Naive thymus-derived CD8-positive, alpha-beta T cell (primary cell): ENCODE data around the gene CRB2. TPM values are rescaled to one million over a fixed set of nuclear protein-coding genes. Genes with fewer than 3 reads are reported as not detected.

Experiments
- ATAC-seq, 2 donors: fragments of 150-1000 bp; cut with Tn5 transposase in 1 of 2; sonication (Bioruptor Pico), chemical (Tn5 transposase) in 1 of 2; 1 replicate in 1 of 2; 2 replicates in 1 of 2; pipeline ENCODE4 v1.10.0; 2021; ENCODE audit warnings: mild to moderate bottlenecking in 2 of 2, moderate library complexity in 2 of 2
- POLR2A ChIA-PET: fragments of 350-600 bp; sonication (Branson Sonifier 250); formaldehyde crosslinking; loops from one replicate; lab custom pipeline; 2021; ENCODE audit warnings: antibody characterized with exemption; lab: Charles Lee
- DNase-seq, 10 donors: peaks; one replicate each; pipeline versions ENCODE4 v3.0.0 to v3.0.0-alpha.2; 2020 to 2022
- H3K27ac Mint-ChIP-seq, 10 donors: one replicate each; pipeline ENCODE4 v1.8.0; 2020 to 2022; ENCODE audit warnings: mild to moderate bottlenecking in 10 of 10, mixed read lengths in 10 of 10, moderate library complexity in 4 of 10, inconsistent platforms in 1 of 10
- H3K27me3 Mint-ChIP-seq, 5 donors: one replicate each; pipeline ENCODE4 v1.8.0; 2021 to 2022; ENCODE audit warnings: mixed read lengths in 5 of 5
- H3K36me3 Mint-ChIP-seq, 3 donors: one replicate each; pipeline ENCODE4 v1.8.0; 2020 to 2022; ENCODE audit warnings: mixed read lengths in 3 of 3, mild to moderate bottlenecking in 2 of 3, inconsistent platforms in 1 of 3
- H3K4me1 Mint-ChIP-seq, 4 donors: one replicate each; pipeline ENCODE4 v1.8.0; 2021 to 2022; ENCODE audit warnings: mixed read lengths in 4 of 4
- H3K4me3 Mint-ChIP-seq, 10 donors: one replicate each; pipeline ENCODE4 v1.8.0; 2020 to 2022; ENCODE audit warnings: mild to moderate bottlenecking in 10 of 10, mixed read lengths in 10 of 10, moderate library complexity in 6 of 10, inconsistent platforms in 1 of 10
- H3K9me3 Mint-ChIP-seq, 9 donors: one replicate each; pipeline ENCODE4 v1.8.0; 2020 to 2022; ENCODE audit warnings: mixed read lengths in 9 of 9, mild to moderate bottlenecking in 3 of 9, inconsistent platforms in 1 of 9, moderate library complexity in 1 of 9
- polyA plus RNA-seq, 3 donors: library from polyadenylated mRNA; unstranded; fragments of 300-500 nt; fragmentation: Illumina TruSeq; gene quantifications; one replicate each; pipeline ENCODE4 v1.2.3, GENCODE V29; 2021
- total RNA-seq, 8 experiments: library from RNA in 2 of 8; stranded (reverse) in 2 of 8; gene quantifications; one replicate each; pipeline ENCODE4 v1.2.3 and lab custom pipeline; 2021 to 2026

Gene CRB2
- under 1 TPM; 0.18 to 0.25 TPM for total RNA-seq
- under 1 TPM in 1 of 3 donors, not detected in 2; 0.08 TPM for polyA plus RNA-seq
- total RNA-seq (lab: John Stamatoyannopoulos, UW) = 0 to 0.09 (median 0) reads per million in 6 experiments

DNA sequence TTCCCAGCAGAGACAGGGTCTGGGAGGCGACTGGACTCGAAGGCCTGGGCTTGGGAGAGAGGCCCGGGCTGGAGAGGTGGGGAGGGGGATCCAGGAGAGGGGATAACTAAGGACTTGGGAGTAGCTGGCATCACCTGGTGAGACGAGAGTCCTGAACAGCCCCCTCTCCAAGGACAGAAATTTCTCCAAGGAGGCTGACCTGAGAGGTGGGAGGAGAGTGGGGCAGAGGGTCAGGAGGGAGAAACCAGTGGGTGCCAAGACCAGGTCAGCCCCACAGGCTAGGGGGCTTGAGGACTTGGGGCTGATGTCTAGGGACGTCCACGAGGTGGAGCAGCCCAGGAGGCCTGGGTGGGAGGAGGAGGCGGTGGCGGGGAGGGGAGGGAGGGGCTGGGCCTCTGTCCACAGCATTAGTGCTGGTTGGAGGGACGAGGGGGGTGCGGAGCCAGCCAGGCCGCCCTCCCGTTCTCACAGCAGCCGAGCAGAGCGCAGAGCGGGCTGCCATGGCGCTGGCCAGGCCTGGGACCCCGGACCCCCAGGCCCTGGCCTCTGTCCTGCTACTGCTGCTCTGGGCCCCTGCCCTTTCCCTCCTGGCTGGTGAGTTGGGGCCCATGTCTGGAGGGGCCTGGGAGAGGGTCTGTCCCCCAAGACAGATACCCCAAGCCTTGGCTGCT, at the start of gene CRB2:
Gene CRB2 (plus strand): TSS at position 437 of the 671 bp plus-strand sequence. CDS start 64 bp downstream, at position 501.
- Mint-ChIP-seq H3K4me1 (peaks cover 8 to 33% (median 18%) of the 10 kb centered on the region in 4 donors), H3K9me3 (no peaks in the 10 kb centered on the region), H3K4me3 (no peak within 1 kb of the TSS), H3K27me3 (peaks cover 3 to 13% (median 5%) of the 10 kb centered on the region in 5 donors), H3K27ac (peak within 1 kb of the TSS in 5 of 10 donors; percentile 12 to 91 (median 49)), H3K36me3 (no peaks in the 10 kb centered on the region)
- ATAC-seq = no peak
- POLR2A ChIA-PET = no interaction called here
- no peak for DNase-seq

DNA sequence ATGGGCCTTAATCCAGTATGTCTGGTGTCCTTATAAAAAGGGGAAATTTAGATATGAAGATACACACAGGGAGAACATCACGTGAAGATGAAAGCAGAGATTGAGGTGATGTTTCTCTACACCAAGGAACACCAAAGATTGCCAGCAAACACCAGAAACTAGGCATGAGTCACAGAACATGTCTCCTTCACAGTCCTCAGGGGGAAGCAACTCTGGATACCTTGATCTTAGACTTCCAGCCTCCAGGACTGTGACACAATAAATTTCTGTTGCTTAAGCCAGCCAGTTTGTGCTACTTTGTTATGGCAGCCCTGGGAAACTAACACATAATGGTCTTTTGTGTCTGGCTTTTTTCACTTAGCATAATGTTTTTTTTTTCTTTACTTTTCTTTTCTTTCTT, 46.4 kb upstream of the CRB2 start:
- H3K27ac Mint-ChIP-seq = no peak overlapping the region
- DNase-seq (no peak), ATAC-seq (no peak)
- POLR2A ChIA-PET = no interaction called here
- H3K36me3 Mint-ChIP-seq = no peaks in the 10 kb centered on the region
- H3K27me3 Mint-ChIP-seq = no peaks in the 10 kb centered on the region
- no peak overlapping the region for H3K4me3 Mint-ChIP-seq
- H3K4me1 Mint-ChIP-seq = peaks cover 9 to 22% (median 17%) of the 10 kb centered on the region in 4 donors
- no peaks in the 10 kb centered on the region for H3K9me3 Mint-ChIP-seq

DNA sequence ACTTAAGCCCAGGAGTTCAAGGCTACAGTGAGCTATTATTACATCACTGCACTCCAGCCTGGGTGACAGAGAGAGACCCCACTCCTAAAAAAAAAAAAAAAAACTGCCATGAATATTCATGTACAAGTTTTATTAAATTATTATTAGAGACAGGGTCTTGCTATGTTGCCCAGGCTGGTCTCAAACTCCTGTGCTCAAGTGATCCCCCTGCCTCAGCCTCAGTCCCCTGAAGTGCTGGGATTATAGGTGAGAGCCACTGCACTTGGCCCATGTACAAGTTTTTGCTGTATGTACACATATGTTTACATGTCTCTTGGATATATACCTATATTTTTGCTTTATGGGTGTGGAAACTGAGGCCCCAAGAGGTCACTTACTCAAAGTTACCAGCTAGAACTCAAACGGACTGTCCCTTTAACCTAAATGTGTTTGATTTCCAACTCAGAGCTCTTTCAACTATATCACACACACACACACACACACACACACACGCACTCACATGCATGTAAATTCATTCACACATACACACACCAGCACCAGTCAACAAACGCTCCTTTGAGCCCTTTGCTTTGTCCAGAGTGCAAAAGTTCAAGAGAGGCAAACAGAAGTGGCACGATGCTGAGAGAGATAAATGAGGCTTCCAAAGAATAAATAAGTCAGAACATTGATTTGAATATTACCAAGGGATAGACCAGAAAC, 45.3 kb upstream of the CRB2 start:
- Mint-ChIP-seq H3K27ac (peak overlapping the region in 1 of 10 donors; percentile 19), H3K4me1 (peaks cover 3 to 11% (median 7%) of the 10 kb centered on the region in 4 donors), H3K4me3 (no peak overlapping the region), H3K9me3 (no peaks in the 10 kb centered on the region), H3K27me3 (no peaks in the 10 kb centered on the region), H3K36me3 (no peaks in the 10 kb centered on the region)
- no peak for DNase-seq
- POLR2A ChIA-PET = interaction anchor here (0.8 kb wide), 1 partner anchor 13 kb away, joined by 3 read pairs; no protein-coding TSS in a partner anchor
- ATAC-seq = no peak

DNA sequence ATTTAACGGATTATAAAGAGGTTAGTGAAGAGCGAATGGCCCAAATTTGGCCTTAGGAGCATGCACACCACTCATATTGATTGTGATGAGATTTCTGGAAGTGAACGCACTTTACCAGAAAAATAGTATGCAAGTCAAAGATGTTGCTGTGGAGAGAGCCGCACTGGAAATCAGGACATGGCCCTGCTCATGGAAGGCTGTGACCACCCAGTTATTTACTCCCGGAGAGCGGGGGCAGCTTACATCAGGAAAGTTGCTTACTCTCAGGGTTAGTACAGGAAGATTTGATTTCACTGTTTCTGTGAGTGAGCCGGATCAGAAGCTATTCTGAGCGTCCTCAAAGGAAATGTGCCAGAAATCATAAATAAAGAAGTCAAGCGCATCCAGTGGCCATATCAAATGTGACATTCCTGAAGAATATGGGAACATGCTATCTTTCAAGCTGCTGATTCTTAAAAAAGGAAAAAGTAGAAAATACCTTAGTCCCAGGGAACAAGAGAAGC, 44.7 kb upstream of the CRB2 start:
- H3K27ac Mint-ChIP-seq = peak overlapping the region in 1 of 10 donors; percentile 19
- POLR2A ChIA-PET = no interaction called here

DNA sequence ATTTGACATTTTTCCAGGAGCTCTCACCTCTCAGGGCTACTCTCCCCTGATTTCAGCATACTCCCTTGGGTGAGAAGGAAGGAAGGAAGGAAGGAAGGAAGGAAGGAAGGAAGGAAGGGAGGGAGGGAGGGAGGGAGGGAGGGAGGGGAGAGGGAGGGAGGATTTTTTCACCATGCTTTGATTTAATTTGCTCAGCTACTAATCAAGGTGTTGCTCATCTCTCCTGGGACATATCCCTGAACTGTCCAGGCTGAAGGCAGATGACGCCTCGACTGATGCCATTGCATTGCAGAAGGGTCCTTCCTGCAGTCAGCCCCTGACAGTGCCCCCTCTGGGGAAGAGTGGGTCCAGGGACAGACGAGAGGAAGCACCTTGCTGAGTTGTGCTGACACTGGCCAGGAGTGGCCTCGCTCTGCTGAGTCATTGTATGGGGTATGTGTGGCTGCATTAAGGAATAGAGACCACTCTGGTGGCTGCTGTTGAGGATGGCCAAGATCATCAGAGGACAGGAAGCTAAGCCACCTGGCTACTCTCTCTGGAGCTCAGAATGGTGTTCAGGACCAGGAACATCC, 43.6 kb upstream of the CRB2 start:
- POLR2A ChIA-PET = no interaction called here
- peaks cover 3 to 15% (median 5%) of the 10 kb centered on the region in 4 donors for H3K4me1 Mint-ChIP-seq
- no peaks in the 10 kb centered on the region for H3K36me3 Mint-ChIP-seq
- H3K27ac Mint-ChIP-seq = no peak overlapping the region
- H3K4me3 Mint-ChIP-seq = no peak overlapping the region
- H3K27me3 Mint-ChIP-seq = peaks cover 0 to 2% (median 0%) of the 10 kb centered on the region in 5 donors
- no peak for DNase-seq
- ATAC-seq = no peak
- no peaks in the 10 kb centered on the region for H3K9me3 Mint-ChIP-seq

More for the DNA sequence above, 44.7 kb upstream of the CRB2 start:
- Mint-ChIP-seq H3K27me3 (no peaks in the 10 kb centered on the region), H3K4me3 (no peak overlapping the region), H3K4me1 (peaks cover 3 to 13% (median 5%) of the 10 kb centered on the region in 4 donors), H3K9me3 (no peaks in the 10 kb centered on the region), H3K36me3 (no peaks in the 10 kb centered on the region)
- DNase-seq (no peak), ATAC-seq (no peak)

DNA sequence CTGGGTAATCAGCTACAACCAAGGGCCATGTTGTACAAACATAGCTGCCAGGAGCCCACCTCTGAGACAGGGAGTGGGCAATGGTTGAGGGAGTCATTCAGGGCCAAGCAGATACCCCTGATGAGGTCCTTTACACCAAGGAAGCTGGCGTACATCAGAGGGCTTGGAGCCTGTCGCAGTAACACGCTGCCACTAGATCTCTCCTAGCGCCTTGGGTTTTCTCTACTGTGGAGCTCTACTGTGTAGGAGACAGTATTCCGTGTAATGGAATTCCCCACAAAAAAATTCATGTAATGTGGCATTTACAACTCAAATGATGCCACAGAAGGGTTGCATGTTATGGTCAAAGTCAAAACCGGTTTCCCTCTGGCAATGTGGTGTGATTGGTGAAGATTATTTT, 41.4 kb upstream of the CRB2 start:
- no peaks in the 10 kb centered on the region for H3K36me3 Mint-ChIP-seq

DNA sequence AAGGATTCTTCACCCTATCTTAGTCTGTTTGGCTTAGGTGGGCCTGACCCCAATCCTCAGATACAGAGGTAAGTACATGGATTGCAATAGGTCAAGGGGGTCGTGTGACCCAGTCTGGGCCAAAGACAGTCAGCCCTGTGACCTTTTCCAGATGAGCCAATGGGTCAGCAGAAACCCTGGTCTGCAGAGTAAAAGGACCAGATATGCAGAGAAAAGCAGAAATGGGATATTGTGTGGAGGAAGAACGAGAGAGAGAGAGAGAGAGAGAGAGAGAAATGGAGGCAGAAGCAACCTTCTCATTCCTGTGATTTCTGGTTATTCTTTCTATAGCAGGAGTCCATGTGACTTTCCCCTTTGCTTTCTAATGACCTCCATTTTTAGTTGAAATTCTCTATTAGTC, 40.4 kb upstream of the CRB2 start:
- Mint-ChIP-seq H3K4me1 (peaks cover 5 to 26% (median 6%) of the 10 kb centered on the region in 4 donors), H3K9me3 (no peaks in the 10 kb centered on the region), H3K4me3 (no peak overlapping the region), H3K36me3 (no peaks in the 10 kb centered on the region), H3K27me3 (peaks cover 0 to 2% (median 0%) of the 10 kb centered on the region in 5 donors), H3K27ac (no peak overlapping the region)
- DNase-seq (no peak), ATAC-seq (no peak)
- POLR2A ChIA-PET = no interaction called here

More for the DNA sequence above, 41.4 kb upstream of the CRB2 start:
- H3K27me3 Mint-ChIP-seq = peaks cover 0 to 2% (median 0%) of the 10 kb centered on the region in 5 donors
- H3K4me1 Mint-ChIP-seq = peaks cover 3 to 21% (median 5%) of the 10 kb centered on the region in 4 donors
- no peak overlapping the region for H3K4me3 Mint-ChIP-seq
- H3K9me3 Mint-ChIP-seq = no peaks in the 10 kb centered on the region
- POLR2A ChIA-PET = interaction anchor here (0.8 kb wide), 1 partner anchor 8 kb away, joined by 3 read pairs; no protein-coding TSS in a partner anchor
- peak overlapping the region in 1 of 10 donors; percentile 7 for H3K27ac Mint-ChIP-seq
- DNase-seq (no peak), ATAC-seq (no peak)

DNA sequence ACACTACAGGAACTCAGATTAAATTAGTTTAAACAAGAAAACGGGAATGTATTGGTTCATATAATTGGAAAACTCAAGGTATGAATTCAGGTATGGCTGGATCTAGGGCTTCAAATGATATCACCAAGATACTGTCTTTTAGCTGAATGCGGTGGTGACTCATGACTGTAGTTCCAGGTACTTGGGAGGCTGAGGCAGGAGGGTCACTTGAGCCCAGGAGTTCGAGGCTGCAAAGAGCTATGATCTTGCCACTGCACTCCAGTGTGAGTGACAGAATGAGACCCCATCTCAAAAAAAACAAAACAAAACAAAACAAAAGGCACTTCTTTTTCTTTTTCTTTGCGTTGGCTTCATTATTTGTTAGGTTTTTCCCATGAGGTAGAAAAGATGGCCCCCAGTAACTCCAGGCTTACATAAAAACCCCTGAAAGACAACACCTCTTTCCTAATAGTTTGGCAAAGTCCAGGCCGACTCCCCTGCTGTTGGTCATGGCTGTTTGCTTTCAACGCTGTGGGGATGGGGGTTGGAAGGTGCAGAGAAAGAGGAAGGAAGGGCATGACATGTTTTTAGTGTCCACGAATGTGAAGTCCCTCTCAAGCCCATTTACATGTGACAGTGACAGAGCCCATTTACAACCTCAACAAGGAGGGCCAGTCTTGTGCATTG, 39.8 kb upstream of the CRB2 start:
- no peak overlapping the region for H3K27ac Mint-ChIP-seq
- no peaks in the 10 kb centered on the region for H3K36me3 Mint-ChIP-seq
- no peaks in the 10 kb centered on the region for H3K9me3 Mint-ChIP-seq
- H3K4me3 Mint-ChIP-seq = no peak overlapping the region
- H3K27me3 Mint-ChIP-seq = peaks cover 0 to 2% (median 0%) of the 10 kb centered on the region in 5 donors
- POLR2A ChIA-PET = no interaction called here
- DNase-seq (no peak), ATAC-seq (no peak)
- H3K4me1 Mint-ChIP-seq = peaks cover 5 to 28% (median 10%) of the 10 kb centered on the region in 4 donors

DNA sequence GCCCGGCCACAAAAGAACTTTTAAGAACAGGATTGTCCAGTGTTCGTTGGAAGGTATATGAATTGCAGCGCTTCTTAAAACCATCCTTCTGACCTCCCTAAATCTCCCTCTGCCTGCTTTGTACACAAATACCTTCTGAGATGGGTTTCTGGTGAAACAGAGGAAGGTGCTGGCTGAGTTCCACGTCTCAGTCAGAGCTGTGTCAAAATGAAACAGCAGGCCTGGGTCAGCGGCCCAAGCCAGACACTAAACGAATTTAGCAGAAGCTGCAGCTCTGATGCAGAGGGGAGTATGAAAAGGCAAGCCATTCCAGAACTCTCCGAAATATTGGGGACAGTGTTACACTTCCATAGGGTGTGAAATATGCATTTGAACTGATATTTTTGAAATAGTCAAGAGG, 37.8 kb upstream of the CRB2 start:
- H3K4me3 Mint-ChIP-seq = no peak overlapping the region
- no peak for DNase-seq
- peaks cover 0 to 2% (median 0%) of the 10 kb centered on the region in 5 donors for H3K27me3 Mint-ChIP-seq
- H3K36me3 Mint-ChIP-seq = no peaks in the 10 kb centered on the region
- H3K27ac Mint-ChIP-seq = peak overlapping the region in 2 of 10 donors; percentile 25 to 38
- H3K4me1 Mint-ChIP-seq = peaks cover 18 to 41% (median 25%) of the 10 kb centered on the region in 4 donors
- no peaks in the 10 kb centered on the region for H3K9me3 Mint-ChIP-seq
- no peak for ATAC-seq
- POLR2A ChIA-PET = no interaction called here

DNA sequence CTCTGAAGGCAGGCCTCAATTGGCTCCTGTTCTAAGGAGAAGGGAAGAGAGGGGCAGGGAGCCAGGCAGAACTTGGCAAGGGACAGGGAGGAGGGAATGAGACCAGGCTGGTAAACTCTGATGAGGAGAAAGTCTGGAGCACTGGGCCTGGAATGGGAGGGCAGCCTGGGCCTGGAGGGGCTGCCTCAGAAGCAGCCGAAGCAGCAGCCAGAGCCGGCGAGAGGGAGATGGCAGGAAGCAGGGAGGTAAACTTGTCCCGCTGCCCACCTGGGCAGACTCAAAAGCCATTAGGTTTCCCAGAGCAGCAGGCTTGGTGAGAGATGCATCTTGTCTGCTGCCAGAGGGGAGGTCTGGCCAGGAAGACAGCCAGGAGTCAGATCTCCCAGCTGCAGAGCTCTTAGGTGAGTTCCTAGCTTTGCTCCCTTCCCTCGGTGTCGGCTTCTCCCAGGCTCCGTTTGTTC, 37.0 kb upstream of the CRB2 start:
- peaks cover 0 to 2% (median 0%) of the 10 kb centered on the region in 5 donors for H3K27me3 Mint-ChIP-seq
- no peaks in the 10 kb centered on the region for H3K36me3 Mint-ChIP-seq
- H3K27ac Mint-ChIP-seq = peak overlapping the region in 3 of 10 donors; percentile 33 to 79 (median 37)
- DNase-seq = no peak
- no peak overlapping the region for H3K4me3 Mint-ChIP-seq
- POLR2A ChIA-PET = interaction anchor here (1.9 kb wide), 1 partner anchor 21 kb away, joined by 7 read pairs; no protein-coding TSS in a partner anchor
- no peaks in the 10 kb centered on the region for H3K9me3 Mint-ChIP-seq
- H3K4me1 Mint-ChIP-seq = peaks cover 20 to 48% (median 30%) of the 10 kb centered on the region in 4 donors
- no peak for ATAC-seq

DNA sequence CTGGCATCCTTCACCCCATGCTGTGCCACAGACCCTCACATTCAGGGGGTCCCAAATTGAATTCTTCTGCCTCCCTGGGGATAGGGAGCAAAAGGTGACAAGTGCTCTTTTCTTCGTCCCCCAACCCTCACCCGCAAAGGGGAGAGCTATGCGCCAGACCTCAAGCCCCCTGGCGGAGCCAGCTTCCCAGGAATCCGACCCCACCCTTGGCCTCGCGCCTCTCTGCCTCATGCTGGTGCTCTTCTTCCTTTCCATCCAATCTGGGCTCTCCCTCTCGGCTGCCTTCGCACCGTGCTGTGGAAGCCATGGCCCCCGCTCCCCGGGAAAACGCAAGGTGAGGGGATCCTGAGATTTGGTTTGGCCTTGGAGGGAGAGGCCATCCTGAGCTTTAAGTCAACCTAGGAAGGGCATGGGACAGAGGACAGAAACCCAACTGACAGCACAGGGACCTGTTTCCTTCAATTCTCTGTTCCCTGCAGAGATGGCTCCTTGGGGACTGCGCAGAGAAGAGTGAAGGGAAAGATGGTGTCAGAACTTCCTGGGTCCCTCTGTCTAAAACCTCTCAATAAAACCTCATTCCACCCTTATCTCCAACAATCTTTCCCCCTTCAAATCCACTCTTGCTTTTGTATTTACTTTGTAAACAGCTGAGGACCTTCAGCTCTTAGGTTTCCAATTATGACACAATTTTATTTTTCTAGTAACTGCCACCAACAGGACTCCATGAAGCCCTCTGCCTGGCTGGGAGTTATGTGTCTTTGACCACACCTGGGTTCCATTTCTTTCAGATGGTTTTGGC, 36.3 kb upstream of the CRB2 start:
- H3K36me3 Mint-ChIP-seq = no peaks in the 10 kb centered on the region
- peaks cover 0 to 2% (median 0%) of the 10 kb centered on the region in 5 donors for H3K27me3 Mint-ChIP-seq
- POLR2A ChIA-PET = interaction anchor here (1.0 to 1.9 kb wide), 2 partner anchors 13 to 20 kb away, joined by 3 to 7 read pairs; no protein-coding TSS in a partner anchor
- ATAC-seq (no peak), DNase-seq (no peak)
- H3K4me3 Mint-ChIP-seq = no peak overlapping the region
- peaks cover 20 to 54% (median 35%) of the 10 kb centered on the region in 4 donors for H3K4me1 Mint-ChIP-seq
- peak overlapping the region in 4 of 10 donors; percentile 20 to 67 (median 52) for H3K27ac Mint-ChIP-seq
- H3K9me3 Mint-ChIP-seq = no peaks in the 10 kb centered on the region
